BLaER1 treated with 17β-estradiol and CSF1 and Interleukin-3, amounts not matched to agents 10 nM and 100 nM (cell line): ENCODE measurements around the gene DELE1.
A peak's percentile ranks its signal among the peaks of the same experiment; 100 is the strongest.
"Not testable (repeated sequence)": the region's sequence is repeated elsewhere in the genome, so short reads cannot be mapped to it uniquely, and the experiment has no call there.

Experiments used
- H3K27ac ChIP-seq, 11 experiments: shearing (Covaris generic); formaldehyde crosslinking; 2 replicates each; pipeline ENCODE4 v1.8.1; 2022
- H3K27me3 ChIP-seq, 11 experiments: shearing (Covaris generic); formaldehyde crosslinking; 2 replicates each; pipeline ENCODE4 v1.8.1; 2022
- H3K36me3 ChIP-seq, 11 experiments: shearing (Covaris generic); formaldehyde crosslinking; 2 replicates each; pipeline ENCODE4 v1.8.1; 2022
- H3K4me1 ChIP-seq, 10 experiments: shearing (Covaris generic); formaldehyde crosslinking; 2 replicates each; pipeline ENCODE4 v1.8.1; 2022
- H3K4me2 ChIP-seq, 11 experiments: shearing (Covaris generic); formaldehyde crosslinking; 2 replicates each; pipeline ENCODE4 v1.8.1; 2022
- H3K4me3 ChIP-seq, 10 experiments: shearing (Covaris generic); formaldehyde crosslinking; 2 replicates each; pipeline ENCODE4 v1.8.1; 2022
- H3K9ac ChIP-seq, 11 experiments: shearing (Covaris generic); formaldehyde crosslinking; 2 replicates each; pipeline ENCODE4 v1.8.1; 2022
- H3K9me3 ChIP-seq, 11 experiments: shearing (Covaris generic); formaldehyde crosslinking; replicated peaks in 1 of 11; 2 replicates each; pipeline ENCODE4 v1.8.1; 2022
- H4K20me1 ChIP-seq, 11 experiments: shearing (Covaris generic); formaldehyde crosslinking; 2 replicates each; pipeline ENCODE4 v1.8.1; 2022
- Cebpa-rat ChIP-seq, 11 experiments: shearing (Covaris generic); IDR thresholded peaks; 2 replicates each; pipeline ENCODE4 v1.8.1; 2022

DELE1 gene

DNA sequence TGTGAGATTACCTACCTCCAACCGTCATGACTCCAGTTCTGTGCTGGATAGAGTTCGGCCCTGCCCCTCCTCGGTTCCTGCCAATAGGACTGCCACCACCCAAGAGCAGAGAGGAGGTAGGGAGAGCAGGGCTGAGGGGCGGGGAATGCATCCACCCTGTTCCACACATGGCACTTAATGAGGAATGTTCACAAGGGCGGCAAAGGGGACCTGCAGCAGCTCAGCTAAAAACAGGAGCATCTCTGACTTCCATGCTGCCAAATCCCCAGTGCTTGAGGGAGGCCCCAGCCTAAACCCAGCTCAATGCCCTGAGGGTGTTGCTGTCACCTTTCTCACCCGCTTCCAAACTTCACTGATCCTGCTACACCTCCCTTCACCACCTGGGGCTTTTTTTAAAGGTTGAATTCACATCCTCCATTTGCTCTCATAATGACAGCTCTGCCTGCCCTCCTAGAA is 7.8 kb upstream of the DELE1 start:
- H4K20me1 ChIP-seq, result no peaks in the 10 kb centered on the region
- no peaks in the 10 kb centered on the region for H3K36me3 ChIP-seq
- H3K4me2 ChIP-seq, result peak overlapping the region in 3 of 11 experiments; percentile 39 to 73 (median 61); a peak in 4 of 22 replicates
- peaks cover 10 to 46% (median 14%) of the 10 kb centered on the region in 10 experiments; a peak in 19 of 20 replicates for H3K4me1 ChIP-seq
- H3K9ac ChIP-seq, result no peak overlapping the region
- no peak overlapping the region for H3K27ac ChIP-seq
- peaks cover 23 to 36% (median 29%) of the 10 kb centered on the region in 11 experiments for H3K27me3 ChIP-seq
- no peak for TF ChIP-seq Cebpa-rat (IDR thresholded peaks at IDR 0.05)
- no peak overlapping the region for H3K4me3 ChIP-seq
- H3K9me3 ChIP-seq, result no peaks in the 10 kb centered on the region

DNA sequence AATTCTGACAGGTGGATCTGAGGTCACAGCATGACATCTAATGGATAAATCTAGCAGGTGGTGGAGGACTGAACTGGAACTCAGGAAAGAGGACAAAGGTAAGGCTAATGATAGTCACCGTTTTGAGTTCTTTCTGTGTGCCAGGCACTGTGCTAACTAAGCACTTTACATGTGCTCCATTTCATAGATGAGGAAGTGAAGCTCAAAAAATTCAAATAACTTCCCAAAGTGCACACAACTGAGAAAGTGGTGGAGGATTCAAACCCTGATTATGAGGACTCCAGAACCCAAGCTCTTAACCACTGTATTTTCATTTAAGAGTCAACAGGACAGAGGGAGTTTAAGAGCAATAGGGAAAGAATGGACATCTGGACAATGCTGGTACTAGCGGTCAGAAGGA is 7.1 kb upstream of the DELE1 start:
- no peak for TF ChIP-seq Cebpa-rat (IDR thresholded peaks at IDR 0.05)
- peaks cover 10 to 46% (median 14%) of the 10 kb centered on the region in 10 experiments; a peak in 19 of 20 replicates for H3K4me1 ChIP-seq
- H3K4me2 ChIP-seq, result peak overlapping the region in 3 of 11 experiments; percentile 39 to 73 (median 61); a peak in 6 of 22 replicates
- H3K9me3 ChIP-seq, result no peaks in the 10 kb centered on the region
- no peak overlapping the region for H3K9ac ChIP-seq
- no peaks in the 10 kb centered on the region for H4K20me1 ChIP-seq
- H3K4me3 ChIP-seq, result no peak overlapping the region
- H3K36me3 ChIP-seq, result no peaks in the 10 kb centered on the region
- H3K27ac ChIP-seq, result no peak overlapping the region
- H3K27me3 ChIP-seq, result peaks cover 23 to 36% (median 29%) of the 10 kb centered on the region in 11 experiments

DNA sequence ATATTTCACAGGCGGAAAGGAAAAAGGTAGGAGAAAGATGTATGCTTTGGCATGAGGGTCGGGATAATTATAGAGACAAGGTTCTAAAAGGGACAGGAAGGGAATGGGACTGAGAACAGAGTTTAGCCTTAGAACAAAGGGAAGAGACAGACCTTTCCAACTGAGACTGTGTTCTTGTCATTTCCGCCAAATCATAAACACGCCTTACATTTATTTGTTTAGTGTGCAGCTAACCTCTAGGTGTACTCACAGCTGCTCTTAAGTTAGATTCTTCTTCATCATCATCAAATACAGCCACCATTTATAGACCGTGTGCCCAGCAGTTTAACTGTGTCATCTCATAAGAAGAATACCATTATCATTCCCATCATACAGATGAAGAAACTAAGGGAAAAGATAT is 5.9 kb upstream of the DELE1 start:
- TF ChIP-seq Cebpa-rat (IDR thresholded peaks at IDR 0.05), result no peak
- no peaks in the 10 kb centered on the region for H3K9me3 ChIP-seq
- H3K27me3 ChIP-seq, result peaks cover 19 to 30% (median 25%) of the 10 kb centered on the region in 11 experiments
- no peaks in the 10 kb centered on the region for H3K36me3 ChIP-seq
- peaks cover 15 to 51% (median 20%) of the 10 kb centered on the region in 10 experiments for H3K4me1 ChIP-seq
- no peaks in the 10 kb centered on the region for H4K20me1 ChIP-seq
- H3K4me2 ChIP-seq, result no peak overlapping the region; a peak in 1 of 22 replicates
- H3K9ac ChIP-seq, result no peak overlapping the region
- no peak overlapping the region for H3K27ac ChIP-seq
- no peak overlapping the region for H3K4me3 ChIP-seq

DNA sequence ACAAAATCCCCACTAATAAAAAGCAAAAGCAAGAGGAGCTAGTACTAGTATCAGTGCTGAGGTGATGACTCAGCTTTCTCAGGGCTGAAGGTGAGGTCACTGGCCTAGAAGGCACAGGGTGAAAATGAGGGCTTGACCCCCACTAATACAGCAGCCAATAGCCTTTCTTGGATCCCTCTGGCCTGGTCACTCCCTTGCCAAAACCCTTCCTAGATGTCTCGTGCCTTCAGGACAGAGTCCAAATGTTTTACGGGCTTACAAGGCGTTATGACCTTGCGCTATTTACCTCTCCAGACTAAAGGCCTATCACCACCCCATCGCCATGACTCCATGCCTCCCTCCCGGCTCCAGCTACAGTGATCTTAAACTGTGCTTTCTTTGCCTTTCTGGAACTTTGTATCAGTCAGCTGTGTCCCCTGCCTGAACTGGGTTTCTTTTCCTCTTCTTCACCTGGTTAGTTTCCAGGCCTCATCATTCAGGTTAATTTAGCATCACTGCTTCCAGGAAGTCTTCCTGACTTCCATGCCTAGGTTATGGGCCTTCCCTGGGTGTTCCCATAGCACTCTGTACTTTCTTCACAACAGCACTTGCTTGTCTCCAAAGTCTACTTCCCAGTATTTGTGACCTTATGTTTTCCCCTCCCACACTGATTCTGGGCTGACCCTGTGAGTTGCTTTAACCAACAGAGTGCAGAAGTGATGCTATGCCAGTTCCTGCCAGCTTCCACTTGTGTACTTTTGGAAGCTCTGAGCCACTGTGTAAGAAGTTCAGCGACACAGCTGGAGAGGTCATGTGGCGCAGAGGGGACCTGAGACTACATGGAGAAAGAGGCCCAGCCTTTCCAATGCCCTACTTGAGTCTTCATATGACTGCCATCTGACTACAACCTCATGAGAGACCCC is 4.2 kb upstream of the DELE1 start:
- TF ChIP-seq Cebpa-rat (IDR thresholded peaks at IDR 0.05), result no peak
- Histone ChIP-seq H3K4me2 (peak overlapping the region in 2 of 11 experiments; percentile 16 to 21; a peak in 3 of 22 replicates), H3K27me3 (peaks cover 2 to 13% (median 8%) of the 10 kb centered on the region in 11 experiments; a peak in 21 of 22 replicates), H4K20me1 (peaks cover 0 to 5% (median 3%) of the 10 kb centered on the region in 11 experiments; a peak in 10 of 22 replicates), H3K27ac (no peak overlapping the region), H3K9me3 (no peaks in the 10 kb centered on the region), H3K9ac (no peak overlapping the region), H3K36me3 (peaks cover 0 to 1% (median 0%) of the 10 kb centered on the region in 11 experiments; a peak in 2 of 22 replicates), H3K4me3 (no peak overlapping the region), H3K4me1 (peaks cover 14 to 45% (median 17%) of the 10 kb centered on the region in 10 experiments)

DNA sequence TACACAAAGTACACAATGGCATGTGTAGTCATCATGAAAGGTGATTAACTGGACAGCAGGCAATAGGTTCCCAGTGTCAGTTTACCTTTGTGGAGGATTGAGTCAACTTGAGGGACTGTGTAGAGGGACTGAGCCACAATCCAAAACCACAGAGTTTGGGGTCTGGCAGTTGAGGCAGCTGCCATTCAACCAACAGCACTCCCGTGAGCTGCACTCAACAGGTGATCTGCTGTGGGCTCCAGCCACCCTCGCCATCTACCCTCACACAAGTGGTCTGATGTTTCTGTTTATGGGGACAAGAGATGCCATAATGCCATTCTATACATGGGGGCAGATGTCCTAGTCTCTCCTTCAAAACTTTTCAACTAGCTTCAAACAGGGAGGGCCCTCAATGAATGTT is 2.9 kb upstream of the DELE1 start:
- Histone ChIP-seq H3K9me3 (no peaks in the 10 kb centered on the region), H3K4me3 (no peak overlapping the region), H4K20me1 (peaks cover 0 to 13% (median 6%) of the 10 kb centered on the region in 11 experiments; a peak in 10 of 22 replicates), H3K27me3 (no peaks in the 10 kb centered on the region; a peak in 1 of 22 replicates), H3K4me1 (peaks cover 17 to 54% (median 24%) of the 10 kb centered on the region in 10 experiments), H3K9ac (no peak overlapping the region), H3K27ac (no peak overlapping the region), H3K36me3 (peaks cover 7 to 14% (median 8%) of the 10 kb centered on the region in 11 experiments; a peak in 21 of 22 replicates), H3K4me2 (no peak overlapping the region)
- TF ChIP-seq Cebpa-rat (IDR thresholded peaks at IDR 0.05), result no peak

DNA sequence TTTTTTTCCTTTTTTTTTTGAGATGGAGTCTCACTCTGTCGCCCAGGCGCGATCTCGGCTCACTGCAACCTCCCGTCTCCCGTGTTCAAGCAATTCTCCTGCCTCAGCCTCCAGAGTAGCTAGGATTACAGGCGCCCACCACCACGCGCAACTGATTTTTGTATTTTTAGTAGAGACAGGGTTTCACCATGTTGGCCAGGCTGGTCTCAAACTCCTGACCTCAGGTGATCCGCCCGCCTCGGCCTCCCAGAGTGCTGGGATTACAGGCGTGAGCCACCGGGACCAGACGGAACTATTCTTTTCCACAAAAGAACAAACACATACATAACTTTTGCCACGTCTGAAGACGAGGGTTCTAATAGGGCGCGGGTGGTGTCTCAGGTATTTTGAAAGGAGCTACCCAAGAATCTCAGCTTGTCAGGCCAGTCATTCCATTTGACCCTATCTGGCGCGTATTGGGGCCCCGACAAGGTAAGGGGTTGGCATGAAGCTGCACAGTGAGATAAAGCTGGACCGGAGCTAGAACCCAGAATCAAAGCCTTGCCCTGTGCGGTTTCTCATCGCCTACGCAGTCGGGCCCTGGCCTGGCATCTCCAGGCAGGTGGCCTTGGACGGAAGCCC is 734 bp upstream of the DELE1 start:
- H3K27me3 ChIP-seq, H3K9me3 ChIP-seq: not testable (repeated sequence)
- peak overlapping the region; percentile 61 to 78 (median 68) for H3K4me3 ChIP-seq
- peaks cover 6 to 34% (median 20%) of the 10 kb centered on the region in 11 experiments; a peak in 15 of 22 replicates for H4K20me1 ChIP-seq
- H3K4me1 ChIP-seq, result peaks cover 19 to 51% (median 28%) of the 10 kb centered on the region in 10 experiments
- peak overlapping the region; percentile 87 to 97 (median 95) for H3K27ac ChIP-seq
- H3K9ac ChIP-seq, result peak overlapping the region; percentile 88 to 95 (median 93)
- peak overlapping the region; percentile 86 to 99 (median 95) for H3K4me2 ChIP-seq
- H3K36me3 ChIP-seq, result peaks cover 29 to 36% (median 30%) of the 10 kb centered on the region in 11 experiments

DNA sequence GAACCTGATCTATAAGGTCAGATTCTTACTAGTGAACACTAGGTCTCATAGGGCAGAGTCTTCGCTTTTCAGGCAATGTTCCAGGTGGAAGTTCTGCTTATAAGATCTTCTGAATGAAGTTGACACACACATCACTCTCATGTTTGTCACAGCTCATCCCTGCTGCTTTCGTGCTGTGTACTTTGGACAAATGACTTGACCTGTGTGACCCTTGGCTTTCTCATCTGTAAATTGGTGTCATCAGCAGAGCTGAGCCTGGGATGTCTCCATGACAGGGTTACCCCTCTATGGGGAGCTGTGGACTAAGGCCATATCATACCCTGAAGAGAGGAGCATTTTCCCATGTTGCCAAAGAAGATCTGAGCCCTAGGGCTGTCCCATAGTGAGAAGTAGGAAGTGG is 2.8 kb downstream of the DELE1 start:
- no peak for TF ChIP-seq Cebpa-rat (IDR thresholded peaks at IDR 0.05)
- Histone ChIP-seq H3K4me1 (peaks cover 19 to 50% (median 25%) of the 10 kb centered on the region in 10 experiments), H3K4me3 (no peak overlapping the region), H3K36me3 (peaks cover 64 to 71% (median 65%) of the 10 kb centered on the region in 11 experiments), H3K9me3 (no peaks in the 10 kb centered on the region), H3K9ac (peak overlapping the region in 2 of 11 experiments; percentile 3 to 10; a peak in 4 of 22 replicates), H3K4me2 (0 out of 22 replicates have a peak overlapping the region, but pooled peaks of 1 of the 11 experiments have one; percentile 2), H3K27me3 (no peaks in the 10 kb centered on the region), H4K20me1 (peaks cover 6 to 49% (median 23%) of the 10 kb centered on the region in 11 experiments; a peak in 15 of 22 replicates), H3K27ac (no peak overlapping the region)

DNA sequence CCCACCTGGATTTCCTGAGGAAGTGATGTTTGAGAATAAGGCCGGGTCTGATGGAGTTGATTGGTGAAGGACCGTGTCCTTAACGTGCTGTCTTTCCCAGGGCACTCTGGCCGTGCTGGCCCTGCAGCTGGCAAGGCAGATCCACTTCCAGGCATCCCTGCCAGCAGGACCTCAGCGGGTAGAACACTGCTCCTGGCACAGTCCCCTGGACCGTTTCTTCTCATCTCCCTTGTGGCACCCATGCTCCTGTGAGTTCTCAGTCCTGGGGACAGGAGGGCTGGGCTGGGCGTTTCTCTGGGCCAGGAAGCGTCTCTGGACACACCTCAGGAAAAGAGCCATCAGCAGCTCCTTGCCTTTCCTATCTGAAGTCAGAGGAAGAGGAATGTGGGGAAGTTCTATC is 4.4 kb downstream of the DELE1 start:
- H3K36me3 ChIP-seq, result peaks cover 79 to 87% (median 81%) of the 10 kb centered on the region in 11 experiments
- H3K9me3 ChIP-seq, result no peaks in the 10 kb centered on the region
- H3K27me3 ChIP-seq, result no peaks in the 10 kb centered on the region
- TF ChIP-seq Cebpa-rat (IDR thresholded peaks at IDR 0.05), result no peak
- H3K4me2 ChIP-seq, result no peak overlapping the region
- no peak overlapping the region for H3K27ac ChIP-seq
- 0 out of 22 replicates have a peak overlapping the region, but pooled peaks of 1 of the 11 experiments have one; percentile 3 for H3K9ac ChIP-seq
- H3K4me1 ChIP-seq, result peaks cover 11 to 43% (median 18%) of the 10 kb centered on the region in 10 experiments
- H4K20me1 ChIP-seq, result peaks cover 6 to 65% (median 26%) of the 10 kb centered on the region in 11 experiments; a peak in 15 of 22 replicates
- no peak overlapping the region for H3K4me3 ChIP-seq
